Measurements from ENCODE around the gene KIF19. TPM values are rescaled to one million over a fixed set of nuclear protein-coding genes. Genes with fewer than 3 reads are reported as not detected.

Gene KIF19
- total RNA-seq, 1 experiment from 2014 or later = 0.15 TPM

DNA sequence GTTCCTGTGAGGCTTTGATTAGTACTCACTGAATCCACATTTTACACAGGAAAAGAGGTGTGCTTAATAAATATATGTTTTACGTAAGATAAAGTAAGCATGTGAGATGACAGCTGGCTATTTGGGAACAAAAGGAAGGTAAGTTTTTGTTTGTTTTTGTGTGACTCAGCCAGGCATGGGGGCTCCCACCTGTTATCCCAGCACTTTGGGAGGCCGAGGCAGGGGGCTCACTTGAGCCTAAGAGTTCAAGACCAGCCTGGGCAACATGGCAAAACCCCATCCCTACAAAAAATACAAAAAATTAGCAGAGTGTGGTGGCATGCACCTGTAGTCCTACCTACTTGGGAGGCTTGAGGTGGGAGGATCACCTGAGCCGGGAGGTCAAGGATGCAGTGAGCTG, 59.2 kb downstream of the KIF19 start:
- POLR2A ChIA-PET = no interaction called here
- CTCF ChIA-PET = interaction anchor here (1.1 kb wide), 1 partner anchor 17 kb away, joined by 5 read pairs; no protein-coding TSS in a partner anchor
- Histone ChIP-seq H4K20me1 (ENCODE audit: insufficient read depth) (no peaks in the 10 kb centered on the region), H3K36me3 (ENCODE audit: control insufficient read depth in 1 of 2, insufficient read depth in 2 of 2, low read length in 2 of 2) (no peaks in the 10 kb centered on the region), H3K9ac (ENCODE audit: low read length) (no peak overlapping the region), H3K27ac (ENCODE audit: low read depth, low read length) (no peak overlapping the region), H3K9me2 (ENCODE audit: insufficient read depth) (no peaks in the 10 kb centered on the region), H3K4me2 (ENCODE audit: low read length) (no peak overlapping the region), H3K27me3 (ENCODE audit: insufficient read depth, low read length) (no peaks in the 10 kb centered on the region), H2AFZ (ENCODE audit: low read depth, low read length, poor library complexity, severe bottlenecking) (no peak overlapping the region), H3K4me1 (ENCODE audit: control insufficient read depth in 1 of 2, insufficient read depth in 2 of 2, low read length in 2 of 2) (peaks cover 11 to 20% of the 10 kb centered on the region in 2 experiments), H3K4me3 (replicated peaks in 1 of 2; ENCODE audit: low read depth in 1 of 2, low read length in 2 of 2) (no peak overlapping the region), H3K79me2 (ENCODE audit: insufficient read depth, low read length) (no peaks in the 10 kb centered on the region), H3K9me3 (ENCODE audit: control insufficient read depth in 1 of 2, insufficient read depth in 1 of 2, low read depth in 1 of 2, low read length in 2 of 2) (no peaks in the 10 kb centered on the region)
- TF ChIP-seq EZH2phosphoT487 (IDR thresholded peaks at IDR 0.05; ENCODE audit: borderline replicate concordance) (no peak), SRF (IDR thresholded peaks at IDR 0.05; ENCODE audit: low read depth) (no peak), CEBPB (IDR thresholded peaks at IDR 0.05; ENCODE audit: low read depth) (no peak)
- BruUV-seq (replicated peaks) = no TSS peak
- DNase-seq (ENCODE audit: low read depth, low spot score) (no peak), ATAC-seq (no peak)
- RAD21 ChIA-PET (ENCODE audit: low non-redundant PET in 1 of 2, low total read pairs in 2 of 2, uncharacterized antibody in 2 of 2, unreplicated experiment in 2 of 2) = no interaction called here
- intact Hi-C loops (cut with micrococcal nuclease) = no loop called here

DNA sequence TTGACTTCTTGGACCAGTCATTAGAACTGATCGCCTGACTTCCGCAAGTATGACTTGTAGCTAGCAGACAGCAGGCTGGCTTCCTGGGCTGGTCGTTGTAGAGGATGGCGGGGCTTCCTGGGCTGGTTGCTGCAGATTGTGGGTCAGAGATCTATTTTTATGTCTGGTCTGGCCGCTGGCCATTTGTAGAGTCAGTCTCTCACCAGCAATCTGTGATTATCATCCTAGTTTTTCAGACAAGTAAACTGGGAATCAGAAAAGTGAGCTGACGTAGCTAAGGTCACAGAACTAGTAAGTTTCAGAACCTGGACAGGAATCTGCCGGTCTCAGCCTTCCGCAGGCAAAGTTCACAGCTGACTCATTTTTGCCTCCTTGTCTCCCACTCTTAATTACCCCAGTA, 60.4 kb downstream of the KIF19 start:
- no peaks in the 10 kb centered on the region for H3K79me2 ChIP-seq (ENCODE audit: insufficient read depth, low read length)
- no TSS peak for BruUV-seq (replicated peaks)
- DNase-seq (ENCODE audit: low read depth, low spot score) = no peak
- no peaks in the 10 kb centered on the region for H3K9me2 ChIP-seq (ENCODE audit: insufficient read depth)
- H3K4me3 ChIP-seq (replicated peaks in 1 of 2; ENCODE audit: low read depth in 1 of 2, low read length in 2 of 2) = no peak overlapping the region
- H3K27ac ChIP-seq (ENCODE audit: low read depth, low read length) = no peak overlapping the region
- RAD21 ChIA-PET (ENCODE audit: low non-redundant PET in 1 of 2, low total read pairs in 2 of 2, uncharacterized antibody in 2 of 2, unreplicated experiment in 2 of 2) = no interaction called here
- H2AFZ ChIP-seq (ENCODE audit: low read depth, low read length, poor library complexity, severe bottlenecking) = no peak overlapping the region
- H3K36me3 ChIP-seq (ENCODE audit: control insufficient read depth in 1 of 2, insufficient read depth in 2 of 2, low read length in 2 of 2) = no peaks in the 10 kb centered on the region
- TF ChIP-seq, protein P1, sequence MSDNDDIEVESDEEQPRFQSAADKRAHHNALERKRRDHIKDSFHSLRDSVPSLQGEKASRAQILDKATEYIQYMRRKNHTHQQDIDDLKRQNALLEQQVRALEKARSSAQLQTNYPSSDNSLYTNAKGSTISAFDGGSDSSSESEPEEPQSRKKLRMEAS (IDR thresholded peaks at IDR 0.05) = no peak
- TF ChIP-seq SIN3A (IDR thresholded peaks at IDR 0.05; ENCODE audit: low read depth) (no peak), CEBPB (IDR thresholded peaks at IDR 0.05; ENCODE audit: low read depth) (no peak), FOSL1 (IDR thresholded peaks at IDR 0.05; ENCODE audit: low read depth) (no peak), TCF7L2 (IDR thresholded peaks at IDR 0.05; ENCODE audit: borderline replicate concordance, extremely low read depth, insufficient read depth, insufficient read length) (no peak), ELF1 (IDR thresholded peaks at IDR 0.05; ENCODE audit: borderline replicate concordance, low read depth) (no peak), JUND (IDR thresholded peaks at IDR 0.05) (no peak), ZNF274 (IDR thresholded peaks at IDR 0.05; ENCODE audit: low read depth, low read length) (no peak), EZH2phosphoT487 (IDR thresholded peaks at IDR 0.05; ENCODE audit: borderline replicate concordance) (no peak), ZFX (IDR thresholded peaks at IDR 0.05) (no peak), EZH2 (IDR thresholded peaks at IDR 0.05) (no peak)
- TF ChIP-seq, protein P2, sequence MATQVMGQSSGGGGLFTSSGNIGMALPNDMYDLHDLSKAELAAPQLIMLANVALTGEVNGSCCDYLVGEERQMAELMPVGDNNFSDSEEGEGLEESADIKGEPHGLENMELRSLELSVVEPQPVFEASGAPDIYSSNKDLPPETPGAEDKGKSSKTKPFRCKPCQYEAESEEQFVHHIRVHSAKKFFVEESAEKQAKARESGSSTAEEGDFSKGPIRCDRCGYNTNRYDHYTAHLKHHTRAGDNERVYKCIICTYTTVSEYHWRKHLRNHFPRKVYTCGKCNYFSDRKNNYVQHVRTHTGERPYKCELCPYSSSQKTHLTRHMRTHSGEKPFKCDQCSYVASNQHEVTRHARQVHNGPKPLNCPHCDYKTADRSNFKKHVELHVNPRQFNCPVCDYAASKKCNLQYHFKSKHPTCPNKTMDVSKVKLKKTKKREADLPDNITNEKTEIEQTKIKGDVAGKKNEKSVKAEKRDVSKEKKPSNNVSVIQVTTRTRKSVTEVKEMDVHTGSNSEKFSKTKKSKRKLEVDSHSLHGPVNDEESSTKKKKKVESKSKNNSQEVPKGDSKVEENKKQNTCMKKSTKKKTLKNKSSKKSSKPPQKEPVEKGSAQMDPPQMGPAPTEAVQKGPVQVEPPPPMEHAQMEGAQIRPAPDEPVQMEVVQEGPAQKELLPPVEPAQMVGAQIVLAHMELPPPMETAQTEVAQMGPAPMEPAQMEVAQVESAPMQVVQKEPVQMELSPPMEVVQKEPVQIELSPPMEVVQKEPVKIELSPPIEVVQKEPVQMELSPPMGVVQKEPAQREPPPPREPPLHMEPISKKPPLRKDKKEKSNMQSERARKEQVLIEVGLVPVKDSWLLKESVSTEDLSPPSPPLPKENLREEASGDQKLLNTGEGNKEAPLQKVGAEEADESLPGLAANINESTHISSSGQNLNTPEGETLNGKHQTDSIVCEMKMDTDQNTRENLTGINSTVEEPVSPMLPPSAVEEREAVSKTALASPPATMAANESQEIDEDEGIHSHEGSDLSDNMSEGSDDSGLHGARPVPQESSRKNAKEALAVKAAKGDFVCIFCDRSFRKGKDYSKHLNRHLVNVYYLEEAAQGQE (IDR thresholded peaks at IDR 0.05; ENCODE audit: low read depth) = no peak
- TF ChIP-seq, protein P3, sequence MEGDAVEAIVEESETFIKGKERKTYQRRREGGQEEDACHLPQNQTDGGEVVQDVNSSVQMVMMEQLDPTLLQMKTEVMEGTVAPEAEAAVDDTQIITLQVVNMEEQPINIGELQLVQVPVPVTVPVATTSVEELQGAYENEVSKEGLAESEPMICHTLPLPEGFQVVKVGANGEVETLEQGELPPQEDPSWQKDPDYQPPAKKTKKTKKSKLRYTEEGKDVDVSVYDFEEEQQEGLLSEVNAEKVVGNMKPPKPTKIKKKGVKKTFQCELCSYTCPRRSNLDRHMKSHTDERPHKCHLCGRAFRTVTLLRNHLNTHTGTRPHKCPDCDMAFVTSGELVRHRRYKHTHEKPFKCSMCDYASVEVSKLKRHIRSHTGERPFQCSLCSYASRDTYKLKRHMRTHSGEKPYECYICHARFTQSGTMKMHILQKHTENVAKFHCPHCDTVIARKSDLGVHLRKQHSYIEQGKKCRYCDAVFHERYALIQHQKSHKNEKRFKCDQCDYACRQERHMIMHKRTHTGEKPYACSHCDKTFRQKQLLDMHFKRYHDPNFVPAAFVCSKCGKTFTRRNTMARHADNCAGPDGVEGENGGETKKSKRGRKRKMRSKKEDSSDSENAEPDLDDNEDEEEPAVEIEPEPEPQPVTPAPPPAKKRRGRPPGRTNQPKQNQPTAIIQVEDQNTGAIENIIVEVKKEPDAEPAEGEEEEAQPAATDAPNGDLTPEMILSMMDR (IDR thresholded peaks at IDR 0.05 in 2 of 3, conservative IDR thresholded peaks at IDR 0.05 in 1 of 3; ENCODE audit: borderline replicate concordance in 1 of 3, insufficient read depth in 1 of 3, low read depth in 2 of 3, low read length in 2 of 3) = no peak
- H3K9me3 ChIP-seq (ENCODE audit: control insufficient read depth in 1 of 2, insufficient read depth in 1 of 2, low read depth in 1 of 2, low read length in 2 of 2) = no peaks in the 10 kb centered on the region
- H3K9ac ChIP-seq (ENCODE audit: low read length) = no peak overlapping the region
- intact Hi-C loops (cut with micrococcal nuclease) = no loop called here
- H3K4me1 ChIP-seq (ENCODE audit: control insufficient read depth in 1 of 2, insufficient read depth in 2 of 2, low read length in 2 of 2) = peaks cover 0 to 9% of the 10 kb centered on the region in 2 experiments; a peak in 3 of 4 replicates
- H3K27me3 ChIP-seq (ENCODE audit: insufficient read depth, low read length) = no peaks in the 10 kb centered on the region
- no peak overlapping the region for H3K4me2 ChIP-seq (ENCODE audit: low read length)
- CTCF ChIA-PET = no interaction called here
- POLR2A ChIA-PET = no interaction called here
- H4K20me1 ChIP-seq (ENCODE audit: insufficient read depth) = no peaks in the 10 kb centered on the region
- no peak for ATAC-seq
